Measurements from ENCODE around the gene EFCAB9. TPM values are rescaled to one million over a fixed set of nuclear protein-coding genes. Genes with fewer than 3 reads are reported as not detected.

Gene EFCAB9
- total RNA-seq, 1 donor from 2014 or later = not detected

GRCh38 chr5:172165465-172165864 is 28.5 kb upstream of the EFCAB9 start:
- DNase-seq (ENCODE audit: low spot score) = no peak

- DNase-seq (ENCODE audit: low spot score) = no peak
Measured at GRCh38 chr5:172166030-172166826, 27.7 kb upstream of the EFCAB9 start.

GRCh38 chr5:172167895-172168294 is 26.1 kb upstream of the EFCAB9 start:
- DNase-seq (ENCODE audit: low spot score) = no peak

GRCh38 chr5:172168311-172168710 is 25.7 kb upstream of the EFCAB9 start:
- no peak for DNase-seq (ENCODE audit: low spot score)

GRCh38 chr5:172169216-172169615 is 24.8 kb upstream of the EFCAB9 start:
- DNase-seq (ENCODE audit: low spot score) = no peak

- no peak for DNase-seq (ENCODE audit: low spot score)
Measured at GRCh38 chr5:172170251-172170701, 23.7 kb upstream of the EFCAB9 start.

GRCh38 chr5:172171118-172171517 is 22.9 kb upstream of the EFCAB9 start:
- DNase-seq (ENCODE audit: low spot score) = no peak

- no peak for DNase-seq (ENCODE audit: low spot score)
Measured at GRCh38 chr5:172172912-172173563, 20.9 kb upstream of the EFCAB9 start.

- no peak for DNase-seq (ENCODE audit: low spot score)
Measured at GRCh38 chr5:172173564-172174153, 20.3 kb upstream of the EFCAB9 start.

- DNase-seq (ENCODE audit: low spot score) = peak; percentile 42
Measured at GRCh38 chr5:172175263-172175719, 18.7 kb upstream of the EFCAB9 start.

- DNase-seq (ENCODE audit: low spot score) = no peak
Measured at GRCh38 chr5:172177176-172177575, 16.8 kb upstream of the EFCAB9 start.

- DNase-seq (ENCODE audit: low spot score) = no peak
Measured at GRCh38 chr5:172178301-172178987, 15.5 kb upstream of the EFCAB9 start.

- peak; percentile 36 for DNase-seq (ENCODE audit: low spot score)
Measured at GRCh38 chr5:172178991-172179989, 14.7 kb upstream of the EFCAB9 start.

- DNase-seq (ENCODE audit: low spot score) = no peak
Measured at GRCh38 chr5:172180936-172181335, 13.0 kb upstream of the EFCAB9 start.

- DNase-seq (ENCODE audit: low spot score) = no peak
Measured at GRCh38 chr5:172182291-172182690, 11.7 kb upstream of the EFCAB9 start.

- DNase-seq (ENCODE audit: low spot score) = no peak
Measured at GRCh38 chr5:172183881-172184280, 10.1 kb upstream of the EFCAB9 start.

GRCh38 chr5:172185096-172185461 is 8.9 kb upstream of the EFCAB9 start:
- no peak for DNase-seq (ENCODE audit: low spot score)

GRCh38 chr5:172186114-172186695 is 7.8 kb upstream of the EFCAB9 start:
- no peak for DNase-seq (ENCODE audit: low spot score)

- DNase-seq (ENCODE audit: low spot score) = peak; percentile 56
Measured at GRCh38 chr5:172187118-172188032, 6.6 kb upstream of the EFCAB9 start.

Measured in umbilical cord (tissue), 2 donors.